Skeletal muscle satellite cell (primary cell): ENCODE data around the gene DAB1.

Experiments used
- H3K27me3 ChIP-seq: 2 replicates; pipeline ENCODE4 v1.7.0; 2013; ENCODE audit warnings: low read length; ENCODE audit not compliant: control insufficient read depth, insufficient read depth
- H3K36me3 ChIP-seq: 2 replicates; pipeline ENCODE4 v1.7.0; 2013; ENCODE audit warnings: mild to moderate bottlenecking, control low read depth, low read length; ENCODE audit not compliant: insufficient read depth
- H3K4me1 ChIP-seq: 2 replicates; pipeline ENCODE4 v1.7.0; 2013; ENCODE audit warnings: low read length; ENCODE audit not compliant: control insufficient read depth, insufficient read depth
- H3K4me2 ChIP-seq: 2 replicates; pipeline ENCODE4 v1.7.0; 2013; ENCODE audit warnings: mild to moderate bottlenecking, low read length
- H3K4me3 ChIP-seq: 2 replicates; pipeline ENCODE4 v1.7.0; 2013; ENCODE audit warnings: low read length
- H3K9ac ChIP-seq: 2 replicates; pipeline ENCODE4 v1.7.0; 2013; ENCODE audit warnings: mild to moderate bottlenecking, low read depth, low read length, moderate library complexity
- H3K9me3 ChIP-seq: replicated peaks from 2 replicates; pipeline ENCODE4 v1.7.0; 2013; ENCODE audit warnings: mild to moderate bottlenecking, control low read depth, low read length

Gene DAB1

GRCh38 chr1:57311411-57311810, 112.4 kb downstream of the DAB1 start:
- Histone ChIP-seq H3K36me3 (no peaks in the 10 kb centered on the region), H3K4me1 (no peaks in the 10 kb centered on the region), H3K27me3 (no peaks in the 10 kb centered on the region), H3K4me2 (no peak overlapping the region), H3K9me3 (no peaks in the 10 kb centered on the region), H3K9ac (no peak overlapping the region), H3K4me3 (no peak overlapping the region)

- no peaks in the 10 kb centered on the region for H3K27me3 ChIP-seq
- H3K4me2 ChIP-seq: no peak overlapping the region
- H3K9me3 ChIP-seq: no peaks in the 10 kb centered on the region
- no peak overlapping the region for H3K9ac ChIP-seq
- H3K4me1 ChIP-seq: no peaks in the 10 kb centered on the region
- no peak overlapping the region for H3K4me3 ChIP-seq
- no peaks in the 10 kb centered on the region for H3K36me3 ChIP-seq
Measured at GRCh38 chr1:57311006-57311405, 112.9 kb downstream of the DAB1 start.

GRCh38 chr1:57309630-57310029, 114.2 kb downstream of the DAB1 start:
- no peak overlapping the region for H3K4me2 ChIP-seq
- H3K9ac ChIP-seq: no peak overlapping the region
- no peaks in the 10 kb centered on the region for H3K36me3 ChIP-seq
- H3K27me3 ChIP-seq: no peaks in the 10 kb centered on the region
- H3K9me3 ChIP-seq: no peaks in the 10 kb centered on the region
- H3K4me3 ChIP-seq: no peak overlapping the region
- no peaks in the 10 kb centered on the region for H3K4me1 ChIP-seq

- Histone ChIP-seq H3K9ac (no peak overlapping the region), H3K4me3 (no peak overlapping the region), H3K9me3 (no peaks in the 10 kb centered on the region), H3K4me2 (no peak overlapping the region), H3K4me1 (no peaks in the 10 kb centered on the region), H3K27me3 (no peaks in the 10 kb centered on the region), H3K36me3 (no peaks in the 10 kb centered on the region)
Measured at GRCh38 chr1:57307392-57308170, 116.3 kb downstream of the DAB1 start.

- no peaks in the 10 kb centered on the region for H3K36me3 ChIP-seq
- no peaks in the 10 kb centered on the region for H3K4me1 ChIP-seq
- H3K27me3 ChIP-seq: no peaks in the 10 kb centered on the region
- no peak overlapping the region for H3K4me3 ChIP-seq
- H3K9ac ChIP-seq: no peak overlapping the region
- H3K4me2 ChIP-seq: no peak overlapping the region
- no peaks in the 10 kb centered on the region for H3K9me3 ChIP-seq
Measured at GRCh38 chr1:57304591-57304990, 119.3 kb downstream of the DAB1 start.

GRCh38 chr1:57302812-57303596, 120.9 kb downstream of the DAB1 start:
- Histone ChIP-seq H3K27me3 (no peaks in the 10 kb centered on the region), H3K9me3 (no peaks in the 10 kb centered on the region)

GRCh38 chr1:57300186-57300585, 123.7 kb downstream of the DAB1 start:
- Histone ChIP-seq H3K4me1 (no peaks in the 10 kb centered on the region), H3K36me3 (no peaks in the 10 kb centered on the region), H3K9ac (no peak overlapping the region), H3K4me3 (no peak overlapping the region), H3K4me2 (no peak overlapping the region), H3K27me3 (no peaks in the 10 kb centered on the region), H3K9me3 (no peaks in the 10 kb centered on the region)

More at GRCh38 chr1:57302812-57303596, 120.9 kb downstream of the DAB1 start:
- Histone ChIP-seq H3K4me3 (no peak overlapping the region), H3K36me3 (no peaks in the 10 kb centered on the region), H3K9ac (no peak overlapping the region), H3K4me1 (no peaks in the 10 kb centered on the region), H3K4me2 (no peak overlapping the region)

GRCh38 chr1:57296726-57297250, 127.1 kb downstream of the DAB1 start:
- no peak overlapping the region for H3K4me2 ChIP-seq
- no peaks in the 10 kb centered on the region for H3K36me3 ChIP-seq
- H3K9ac ChIP-seq: no peak overlapping the region
- H3K27me3 ChIP-seq: no peaks in the 10 kb centered on the region
- no peak overlapping the region for H3K4me3 ChIP-seq
- H3K9me3 ChIP-seq: no peaks in the 10 kb centered on the region
- H3K4me1 ChIP-seq: no peaks in the 10 kb centered on the region

GRCh38 chr1:57295326-57295725, 128.5 kb downstream of the DAB1 start:
- Histone ChIP-seq H3K4me2 (no peak overlapping the region), H3K4me1 (no peaks in the 10 kb centered on the region), H3K4me3 (no peak overlapping the region), H3K36me3 (no peaks in the 10 kb centered on the region), H3K9ac (no peak overlapping the region), H3K9me3 (no peaks in the 10 kb centered on the region), H3K27me3 (no peaks in the 10 kb centered on the region)

GRCh38 chr1:57294177-57294576, 129.7 kb downstream of the DAB1 start:
- H3K27me3 ChIP-seq: no peaks in the 10 kb centered on the region
- H3K9me3 ChIP-seq: no peaks in the 10 kb centered on the region
- no peaks in the 10 kb centered on the region for H3K36me3 ChIP-seq
- no peaks in the 10 kb centered on the region for H3K4me1 ChIP-seq
- no peak overlapping the region for H3K4me2 ChIP-seq
- H3K4me3 ChIP-seq: no peak overlapping the region
- no peak overlapping the region for H3K9ac ChIP-seq

- H3K36me3 ChIP-seq: no peaks in the 10 kb centered on the region
- no peak overlapping the region for H3K9ac ChIP-seq
- H3K9me3 ChIP-seq: no peaks in the 10 kb centered on the region
- no peak overlapping the region for H3K4me2 ChIP-seq
- no peaks in the 10 kb centered on the region for H3K27me3 ChIP-seq
- H3K4me3 ChIP-seq: no peak overlapping the region
- H3K4me1 ChIP-seq: no peaks in the 10 kb centered on the region
Measured at GRCh38 chr1:57293214-57293613, 130.6 kb downstream of the DAB1 start.
